CD14-positive monocyte (primary cell): ENCODE results near the gene XYLT1. TPM values are rescaled to one million over a fixed set of nuclear protein-coding genes. Genes with fewer than 3 reads are reported as not detected.

Experiments
- DNase-seq, 3 donors: peaks; one replicate each; pipeline ENCODE4 v3.0.0-alpha.2; 2011 to 2022
- H2AFZ ChIP-seq: 2 replicates; pipeline ENCODE4 v1.6.0; 2012; ENCODE audit warnings: mild to moderate bottlenecking, low read depth, low read length, inconsistent platforms; ENCODE audit not compliant: insufficient read depth, poor library complexity, severe bottlenecking
- H3K27ac ChIP-seq, 2 donors: 1 replicate in 1 of 2; 2 replicates in 1 of 2; pipeline ENCODE4 v1.5.1; 2012 to 2013; ENCODE audit warnings: low read length in 2 of 2, control low read depth in 1 of 2, inconsistent platforms in 1 of 2, low read depth in 1 of 2, mild to moderate bottlenecking in 1 of 2
- H3K27me3 ChIP-seq, 2 donors: one replicate each; pipeline versions ENCODE4 v1.6.0 to v1.6.1; 2011 to 2013; ENCODE audit warnings: low read length in 2 of 2; ENCODE audit not compliant: control insufficient read depth in 2 of 2, insufficient read depth in 2 of 2
- H3K36me3 ChIP-seq, 2 donors: replicated peaks in 1 of 2; 1 replicate in 1 of 2; 2 replicates in 1 of 2; pipeline versions ENCODE4 v1.5.1 to v1.6.1; 2012 to 2013; ENCODE audit warnings: low read length in 2 of 2, control low read depth in 1 of 2, inconsistent platforms in 1 of 2, mild to moderate bottlenecking in 1 of 2; ENCODE audit not compliant: insufficient read depth in 2 of 2, control insufficient read depth in 1 of 2
- H3K4me1 ChIP-seq, 2 donors: 1 replicate in 1 of 2; 2 replicates in 1 of 2; pipeline versions ENCODE4 v1.5.1 to v1.6.1; 2012 to 2013; ENCODE audit warnings: low read length in 2 of 2, control low read depth in 1 of 2, inconsistent platforms in 1 of 2, mild to moderate bottlenecking in 1 of 2, moderate library complexity in 1 of 2; ENCODE audit not compliant: insufficient read depth in 2 of 2, control insufficient read depth in 1 of 2
- H3K4me2 ChIP-seq: replicated peaks from 2 replicates; pipeline ENCODE3; 2012; ENCODE audit warnings: low read length, moderate library complexity, mild to moderate bottlenecking; ENCODE audit not compliant: poor library complexity, severe bottlenecking; ENCODE audit errors: extremely low read depth
- H3K4me3 ChIP-seq, 3 experiments: fragments of 200-600 bp in 1 of 3; sonication (generic) in 1 of 3; replicated peaks in 1 of 3; 1 replicate in 2 of 3; 2 replicates in 1 of 3; pipeline ENCODE4 v1.5.1; 2011 to 2013; ENCODE audit warnings: low read length in 3 of 3, mild to moderate bottlenecking in 3 of 3, control low read depth in 2 of 3, low read depth in 2 of 3, inconsistent platforms in 1 of 3, moderate library complexity in 1 of 3
- H3K79me2 ChIP-seq: 2 replicates; pipeline ENCODE4 v1.6.0; 2012; ENCODE audit warnings: mild to moderate bottlenecking, control low read depth, inconsistent platforms, low read length, moderate library complexity; ENCODE audit not compliant: insufficient read depth
- H3K9ac ChIP-seq: 2 replicates; pipeline ENCODE4 v1.6.0; 2017; ENCODE audit warnings: low read length, mild to moderate bottlenecking; ENCODE audit not compliant: insufficient read depth, poor library complexity, severe bottlenecking
- H3K9me3 ChIP-seq, 2 donors: replicated peaks in 1 of 2; 1 replicate in 1 of 2; 2 replicates in 1 of 2; pipeline versions ENCODE4 v1.5.1 to v1.6.1; 2012 to 2013; ENCODE audit warnings: low read length in 2 of 2, control low read depth in 1 of 2; ENCODE audit not compliant: control insufficient read depth in 1 of 2, insufficient read depth in 1 of 2
- H4K20me1 ChIP-seq: 2 replicates; pipeline ENCODE4 v1.6.0; 2012; ENCODE audit warnings: mild to moderate bottlenecking, low read length, control low read depth, moderate library complexity; ENCODE audit not compliant: insufficient read depth
- H3K27ac Mint-ChIP-seq, 7 donors: one replicate each; pipeline ENCODE4 v1.8.0; 2020; ENCODE audit warnings: mild to moderate bottlenecking in 7 of 7, mixed read lengths in 7 of 7, moderate library complexity in 6 of 7, inconsistent platforms in 2 of 7
- H3K27me3 Mint-ChIP-seq, 3 donors: one replicate each; pipeline ENCODE4 v1.8.0; 2021 to 2022; ENCODE audit warnings: low read depth in 3 of 3, mild to moderate bottlenecking in 3 of 3, mixed read lengths in 3 of 3, moderate library complexity in 3 of 3, inconsistent platforms in 1 of 3
- H3K36me3 Mint-ChIP-seq, 2 donors: one replicate each; pipeline ENCODE4 v1.8.0; 2020; ENCODE audit warnings: mixed read lengths in 2 of 2, inconsistent platforms in 1 of 2, mild to moderate bottlenecking in 1 of 2
- H3K4me1 Mint-ChIP-seq: one replicate; pipeline ENCODE4 v1.8.0; 2020; ENCODE audit warnings: mild to moderate bottlenecking, mixed read lengths
- H3K4me3 Mint-ChIP-seq, 2 donors: one replicate each; pipeline ENCODE4 v1.8.0; 2020; ENCODE audit warnings: mild to moderate bottlenecking in 2 of 2, mixed read lengths in 2 of 2, moderate library complexity in 1 of 2
- H3K9me3 Mint-ChIP-seq, 7 donors: one replicate each; pipeline ENCODE4 v1.8.0; 2020 to 2022; ENCODE audit warnings: mixed read lengths in 7 of 7, mild to moderate bottlenecking in 6 of 7, moderate library complexity in 6 of 7, inconsistent platforms in 2 of 7
- CTCF ChIP-seq: fragments of 200-600 bp; IDR thresholded peaks from one replicate; pipeline ENCODE4 v1.8.0; 2022; ENCODE audit warnings: antibody characterized with exemption, mild to moderate bottlenecking
- WGBS: methylation state at CpG from one replicate; pipeline ENCODE4 v1.1.5; 2013; ENCODE audit warnings: missing lambda C conversion rate; ENCODE audit not compliant: insufficient coverage; 5-methylcytosine and 5-hydroxymethylcytosine counted together
- intact Hi-C, 2 donors: fragments of 100-400 bp; cut with micrococcal nuclease; formaldehyde crosslinking; loops; one replicate each; pipeline versions ENCODE4 v1.15.0 to v1.15.1; 2023
- polyA plus RNA-seq, 3 donors: library from polyadenylated mRNA; depleted of rRNA in 1 of 3; unstranded in 2 of 3; stranded (reverse) in 1 of 3; fragments of 300-500 nt in 2 of 3; fragments of >200 nt in 1 of 3; fragmentation: Illumina TruSeq in 2 of 3; gene quantifications; 1 replicate in 2 of 3; 2 replicates in 1 of 3; pipeline ENCODE4 v1.2.3, GENCODE V29; 2012 to 2021

Gene XYLT1
- polyA plus RNA-seq, 3 donors = 0.51 to 9.4 (median 1.6) TPM

- 96% methylated on average over 3 of the region's 6 CpGs for WGBS
- peaks cover 0 to 7% (median 3%) of the 10 kb centered on the region in 7 donors for H3K9me3 Mint-ChIP-seq
Observed at GRCh38 chr16:17128791-17129190, 342.0 kb downstream of the XYLT1 start.

GRCh38 chr16:17126156-17126555 lies 344.6 kb downstream of the XYLT1 start:
- no peak for DNase-seq
- TF ChIP-seq CTCF = no peak
- H3K4me3 ChIP-seq = no peak overlapping the region
- H3K4me3 Mint-ChIP-seq = no peak overlapping the region
- peaks cover 59 to 71% of the 10 kb centered on the region in 2 donors for H3K36me3 Mint-ChIP-seq
- H3K9ac ChIP-seq = no peak overlapping the region
- H3K9me3 Mint-ChIP-seq = peaks cover 0 to 6% (median 4%) of the 10 kb centered on the region in 7 donors
- H3K4me1 Mint-ChIP-seq = peaks cover 8% of the 10 kb centered on the region
- WGBS = 100% methylated on average over 1 of the region's 3 CpGs
- no peaks in the 10 kb centered on the region for H4K20me1 ChIP-seq
- H3K27ac ChIP-seq = no peak overlapping the region
- intact Hi-C loops = no loop called here
- no peaks in the 10 kb centered on the region for H3K79me2 ChIP-seq
- H3K9me3 ChIP-seq = no peaks in the 10 kb centered on the region
- H3K27me3 Mint-ChIP-seq = no peaks in the 10 kb centered on the region
- H3K4me2 ChIP-seq = no peak overlapping the region
- H3K36me3 ChIP-seq = peaks cover 40 to 60% of the 10 kb centered on the region in 2 donors
- no peak overlapping the region for H2AFZ ChIP-seq
- peaks cover 6% of the 10 kb centered on the region in 2 donors for H3K4me1 ChIP-seq
- H3K27ac Mint-ChIP-seq = no peak overlapping the region
- H3K27me3 ChIP-seq = no peaks in the 10 kb centered on the region

More at GRCh38 chr16:17128791-17129190, 342.0 kb downstream of the XYLT1 start:
- Histone ChIP-seq H3K4me3 (no peak overlapping the region), H2AFZ (no peak overlapping the region), H3K36me3 (peaks cover 52 to 82% of the 10 kb centered on the region in 2 donors), H3K4me2 (no peak overlapping the region), H3K27ac (no peak overlapping the region), H3K79me2 (no peaks in the 10 kb centered on the region), H3K9ac (no peak overlapping the region), H3K27me3 (no peaks in the 10 kb centered on the region), H4K20me1 (no peaks in the 10 kb centered on the region), H3K4me1 (peaks cover 9 to 10% of the 10 kb centered on the region in 2 donors), H3K9me3 (no peaks in the 10 kb centered on the region)
- Mint-ChIP-seq H3K4me1 (peaks cover 11% of the 10 kb centered on the region), H3K4me3 (no peak overlapping the region), H3K27ac (no peak overlapping the region), H3K27me3 (no peaks in the 10 kb centered on the region), H3K36me3 (peaks cover 76 to 83% of the 10 kb centered on the region in 2 donors)
- no peak for TF ChIP-seq CTCF
- intact Hi-C loops = no loop called here
- DNase-seq = no peak
